Left kidney (tissue), 2 donors: ENCODE results near the gene FAM168B. TPM values are rescaled to one million over a fixed set of nuclear protein-coding genes. Genes with fewer than 3 reads are reported as not detected.

Experiments
- DNase-seq: peaks from one replicate; pipeline ENCODE4 v3.0.0-alpha.2; 2013
- polyA plus RNA-seq: library from polyadenylated mRNA; unstranded; fragments of 120-200 nt; gene quantifications from one replicate; pipeline ENCODE4 v1.2.1, GENCODE V29; 2013; ENCODE audit not compliant: insufficient read length

Gene FAM168B
- polyA plus RNA-seq, 1 donor, result 121 TPM

GRCh38 chr2:131026919-131027318 is 66.3 kb downstream of the FAM168B start:
- DNase-seq, result no peak

- DNase-seq, result no peak
Observed at GRCh38 chr2:131023758-131024157, 69.5 kb downstream of the FAM168B start.

DNA sequence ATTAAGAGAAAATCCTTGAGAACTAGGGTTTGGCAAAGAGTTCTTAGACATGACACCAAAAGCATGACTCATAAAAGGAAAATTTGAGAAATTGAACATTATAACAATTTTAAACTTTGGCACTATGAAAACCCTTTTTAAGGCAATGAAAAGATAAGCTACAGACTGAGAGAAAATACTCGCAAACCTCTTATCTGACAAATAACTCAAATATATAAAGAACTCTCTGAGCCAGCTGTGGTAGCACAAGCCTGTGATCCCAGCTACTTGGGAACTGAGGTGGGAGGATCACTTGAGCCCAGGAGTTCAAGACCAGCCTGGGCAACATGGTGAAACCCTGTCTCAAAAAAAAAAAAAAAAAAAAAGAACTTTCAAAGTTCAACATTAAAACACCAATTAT is 70.5 kb downstream of the FAM168B start:
- DNase-seq, result no peak

GRCh38 chr2:131016826-131017741 is 76.2 kb downstream of the FAM168B start:
- no peak for DNase-seq

GRCh38 chr2:131015764-131016163 is 77.5 kb downstream of the FAM168B start:
- no peak for DNase-seq

- DNase-seq, result no peak
Observed at GRCh38 chr2:131014141-131014540, 79.1 kb downstream of the FAM168B start.

GRCh38 chr2:131011486-131011885 is 81.8 kb downstream of the FAM168B start:
- DNase-seq, result no peak

GRCh38 chr2:131010566-131010965 is 82.7 kb downstream of the FAM168B start:
- DNase-seq, result no peak

DNA sequence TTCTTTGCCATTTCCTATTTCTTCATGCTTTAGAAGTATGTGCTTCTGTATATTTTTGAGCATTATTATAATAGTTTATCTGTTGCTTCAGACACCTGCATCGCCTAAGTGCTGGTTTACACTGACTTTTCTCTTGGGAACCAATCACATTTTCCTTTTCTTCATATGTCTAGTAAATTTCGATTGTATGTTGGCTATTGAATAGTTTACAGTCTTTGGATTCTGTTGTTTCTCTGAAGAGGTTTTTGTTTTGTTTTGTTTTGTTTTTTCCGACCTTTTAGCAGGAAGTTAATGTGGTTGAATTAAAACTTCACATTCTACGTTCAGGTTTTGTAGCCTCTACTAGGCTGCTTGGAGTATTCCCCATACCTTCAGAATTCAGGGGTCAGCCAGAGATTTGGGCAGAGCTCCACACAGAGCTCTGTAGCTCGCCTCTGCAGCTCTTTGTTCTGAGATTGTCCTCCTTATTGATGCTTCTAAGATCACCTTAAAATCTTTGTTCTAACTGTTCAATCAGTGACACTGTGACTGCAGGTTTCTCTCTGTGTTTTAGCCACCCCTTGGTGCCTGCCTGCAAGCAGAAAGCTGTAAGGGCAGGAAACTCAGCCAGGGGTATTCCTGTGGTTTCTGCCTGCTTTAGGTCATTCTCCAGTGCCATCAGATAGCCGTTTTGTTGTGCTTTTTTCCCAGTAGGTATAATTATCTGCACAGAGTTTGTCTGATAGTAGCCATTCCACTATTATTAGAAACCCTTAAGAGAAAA is 83.4 kb downstream of the FAM168B start:
- no peak for DNase-seq

DNA sequence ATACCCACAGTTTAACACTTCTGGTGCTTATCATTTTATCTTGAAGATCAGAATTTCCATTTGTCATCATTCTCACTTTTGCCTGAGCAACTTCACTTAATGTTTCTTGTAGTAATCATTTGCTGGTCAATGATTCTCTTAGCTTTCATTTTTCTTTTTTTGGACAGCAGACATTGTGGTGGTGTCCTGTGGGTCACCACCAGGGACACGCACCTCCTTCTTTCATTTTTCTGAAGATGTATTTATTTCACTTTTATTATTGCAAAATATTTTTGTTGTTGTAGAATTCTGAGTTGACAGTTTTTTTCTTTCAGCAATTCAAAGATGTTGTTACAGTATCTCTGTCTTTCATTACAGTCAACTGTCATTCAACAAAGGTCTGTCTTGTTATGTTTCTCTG is 84.3 kb downstream of the FAM168B start:
- DNase-seq, result no peak

DNA sequence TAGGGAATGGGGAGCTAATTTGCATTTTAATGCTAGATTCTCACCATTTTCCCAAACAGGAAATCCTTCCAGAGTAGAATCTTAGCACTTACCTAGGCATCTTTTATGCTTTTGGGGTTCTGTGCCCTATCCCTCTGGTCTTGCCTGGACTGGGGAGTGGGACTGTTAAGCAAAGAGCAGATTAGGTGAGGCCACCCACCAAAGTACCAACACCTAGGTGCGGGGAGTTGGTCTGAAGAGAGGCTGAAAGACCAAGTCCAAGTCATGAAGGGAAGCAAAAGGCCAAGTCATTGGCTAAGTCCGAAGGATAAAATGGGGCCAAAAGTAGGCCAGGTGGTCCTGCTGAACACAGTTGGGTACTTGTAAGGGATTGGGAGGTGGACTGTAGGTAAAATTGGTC is 86.7 kb downstream of the FAM168B start:
- no peak for DNase-seq

GRCh38 chr2:131005216-131005935 is 87.9 kb downstream of the FAM168B start:
- no peak for DNase-seq

GRCh38 chr2:131004446-131005209 is 88.6 kb downstream of the FAM168B start:
- DNase-seq, result no peak

DNA sequence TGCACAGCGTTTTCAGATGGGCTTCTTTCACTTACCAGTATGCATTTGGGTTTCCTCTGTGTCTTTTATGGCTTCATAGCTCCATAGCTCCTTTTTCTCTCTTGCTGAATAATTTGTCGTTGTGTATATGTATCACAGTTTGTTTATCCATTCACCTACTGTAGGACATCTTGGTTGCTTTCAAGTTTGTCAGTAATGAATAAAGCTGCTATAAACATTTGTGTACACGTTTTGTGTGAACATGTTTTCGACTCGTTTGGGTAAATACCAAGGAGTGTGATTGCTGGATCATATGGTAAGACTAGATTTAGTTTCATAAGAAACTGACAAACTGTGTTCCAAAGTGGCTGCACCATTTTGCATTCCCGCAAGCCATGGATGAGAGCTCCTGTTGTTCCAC is 94.7 kb downstream of the FAM168B start:
- no peak for DNase-seq

Other genes with a start within 250 kb of the FAM168B start
- gene PLEKHB2, start 11.9 kb upstream of the FAM168B start, polyA plus RNA-seq, result 89.2 TPM
- gene POTEE, start 116.1 kb upstream of the FAM168B start, polyA plus RNA-seq, result 0.15 TPM